ENCODE data around the gene CLSTN1. TPM values are rescaled to one million over a fixed set of nuclear protein-coding genes. Genes with fewer than 3 reads are reported as not detected.

CLSTN1 gene
- total and polyA plus RNA-seq, 10 donors = 28.8 to 70.7 (median 60.5) TPM

DNA sequence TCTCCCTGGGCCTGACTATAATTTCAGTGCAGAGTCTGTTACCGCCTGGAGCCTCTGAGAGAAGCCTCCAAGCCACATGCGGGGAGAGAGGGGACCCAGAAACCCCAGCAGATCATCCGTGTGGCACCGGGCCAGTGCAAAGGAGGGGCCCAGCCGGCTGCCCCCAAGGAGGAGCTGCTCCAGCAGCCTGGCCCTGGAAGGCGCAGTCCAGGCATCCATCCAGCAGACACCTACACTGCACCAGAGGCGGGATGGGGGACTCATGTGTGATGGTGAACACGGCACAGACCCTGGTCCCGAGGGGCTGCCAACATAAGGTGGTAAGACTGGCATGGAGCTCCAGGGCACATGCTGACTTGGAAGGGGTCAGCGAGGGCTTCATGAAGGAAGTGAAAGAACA is 39.6 kb upstream of the CLSTN1 start:
- intact Hi-C loops (cut with DNase I; ENCODE audit: low total_unique reads) = loop anchor here (10.0 kb wide), 2 partner anchors 139 to 239 kb away; no protein-coding TSS in a partner anchor
- peaks cover 0 to 13% (median 0%) of the 10 kb centered on the region in 7 donors for H3K27me3 ChIP-seq (replicated peaks in 1 of 7)
- TF ChIP-seq POLR2AphosphoS5 (IDR thresholded peaks at IDR 0.05) = no peak
- H3K4me3 ChIP-seq = no peak overlapping the region
- WGBS, 5 donors = 82 to 88% (median 85%) methylated on average over 10 of the region's 10 CpGs
- H3K27ac ChIP-seq = no peak overlapping the region
- peaks cover 21 to 69% (median 47%) of the 10 kb centered on the region in 6 donors for H3K4me1 ChIP-seq
- H3K9me3 ChIP-seq = no peaks in the 10 kb centered on the region
- DNase-seq = peak; percentile 56
- peaks cover 0 to 12% (median 0%) of the 10 kb centered on the region in 6 donors for H3K36me3 ChIP-seq

DNA sequence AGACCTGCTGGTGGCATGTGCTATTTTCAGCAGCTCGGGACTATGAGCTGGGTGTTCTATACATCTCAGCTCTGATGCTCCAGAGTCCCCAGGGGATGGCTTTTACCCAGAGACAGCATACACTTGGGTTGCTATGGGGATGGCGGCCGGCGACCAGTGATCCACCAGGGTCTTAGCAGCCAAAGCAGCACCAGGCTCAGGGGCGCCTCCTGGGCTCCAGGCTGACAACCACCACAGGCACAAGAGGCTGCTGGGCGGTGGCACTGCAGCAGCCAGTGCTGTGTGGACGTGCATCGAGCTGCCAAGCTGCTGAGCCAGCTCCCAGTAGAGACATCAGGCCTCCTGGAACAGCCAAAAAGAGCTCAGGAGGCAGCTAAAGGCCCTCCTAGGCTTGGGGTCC is 37.6 kb upstream of the CLSTN1 start:
- intact Hi-C loops (cut with DNase I; ENCODE audit: low total_unique reads) = loop anchor here (10.0 kb wide), 2 partner anchors 137 to 237 kb away; no protein-coding TSS in a partner anchor
- WGBS, 5 donors = 88 to 94% (median 90%) methylated on average over 1 to 8 of the region's 8 CpGs

DNA sequence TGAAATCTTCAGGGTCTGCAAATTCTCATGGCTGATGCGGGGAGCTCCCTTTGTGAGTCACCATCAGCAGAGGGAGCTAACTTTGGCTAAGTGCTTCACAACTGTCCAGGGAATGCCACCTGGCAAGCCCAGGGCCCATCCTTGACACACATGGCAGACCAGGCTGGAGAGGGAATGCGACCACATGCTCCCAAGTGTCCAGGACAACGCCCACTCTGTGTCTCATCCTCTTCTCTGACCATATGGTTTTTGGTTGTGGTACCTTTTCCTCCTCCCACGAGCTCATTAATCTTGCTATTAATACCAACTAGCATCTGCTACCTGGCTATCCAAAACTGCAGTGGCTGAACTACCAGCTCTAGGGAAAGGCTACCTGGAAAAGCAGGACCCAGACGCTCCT is 37.1 kb upstream of the CLSTN1 start:
- Histone ChIP-seq H3K4me3 (no peak overlapping the region), H3K36me3 (peaks cover 0 to 14% (median 0%) of the 10 kb centered on the region in 6 donors), H3K4me1 (peaks cover 4 to 45% (median 25%) of the 10 kb centered on the region in 6 donors), H3K27ac (no peak overlapping the region), H3K27me3 (replicated peaks in 1 of 7) (peaks cover 0 to 6% (median 0%) of the 10 kb centered on the region in 7 donors), H3K9me3 (no peaks in the 10 kb centered on the region)
- 85 to 94% (median 91%) methylated on average over 4 to 5 of the region's 5 CpGs for WGBS, 5 donors
- no peak for DNase-seq
- intact Hi-C loops (cut with DNase I; ENCODE audit: low total_unique reads) = loop anchor here (10.0 kb wide), 2 partner anchors 136 to 236 kb away; no protein-coding TSS in a partner anchor
- TF ChIP-seq POLR2A (IDR thresholded peaks at IDR 0.05) (no peak), POLR2AphosphoS5 (IDR thresholded peaks at IDR 0.05) (no peak)
- TF ChIP-seq, protein P1, sequence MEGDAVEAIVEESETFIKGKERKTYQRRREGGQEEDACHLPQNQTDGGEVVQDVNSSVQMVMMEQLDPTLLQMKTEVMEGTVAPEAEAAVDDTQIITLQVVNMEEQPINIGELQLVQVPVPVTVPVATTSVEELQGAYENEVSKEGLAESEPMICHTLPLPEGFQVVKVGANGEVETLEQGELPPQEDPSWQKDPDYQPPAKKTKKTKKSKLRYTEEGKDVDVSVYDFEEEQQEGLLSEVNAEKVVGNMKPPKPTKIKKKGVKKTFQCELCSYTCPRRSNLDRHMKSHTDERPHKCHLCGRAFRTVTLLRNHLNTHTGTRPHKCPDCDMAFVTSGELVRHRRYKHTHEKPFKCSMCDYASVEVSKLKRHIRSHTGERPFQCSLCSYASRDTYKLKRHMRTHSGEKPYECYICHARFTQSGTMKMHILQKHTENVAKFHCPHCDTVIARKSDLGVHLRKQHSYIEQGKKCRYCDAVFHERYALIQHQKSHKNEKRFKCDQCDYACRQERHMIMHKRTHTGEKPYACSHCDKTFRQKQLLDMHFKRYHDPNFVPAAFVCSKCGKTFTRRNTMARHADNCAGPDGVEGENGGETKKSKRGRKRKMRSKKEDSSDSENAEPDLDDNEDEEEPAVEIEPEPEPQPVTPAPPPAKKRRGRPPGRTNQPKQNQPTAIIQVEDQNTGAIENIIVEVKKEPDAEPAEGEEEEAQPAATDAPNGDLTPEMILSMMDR (IDR thresholded peaks at IDR 0.05 in 8 of 11, conservative IDR thresholded peaks at IDR 0.05 in 3 of 11) = no peak

More for the DNA sequence above, 37.6 kb upstream of the CLSTN1 start:
- DNase-seq = peak; percentile 67
- Histone ChIP-seq H3K27me3 (replicated peaks in 1 of 7) (peaks cover 0 to 6% (median 0%) of the 10 kb centered on the region in 7 donors), H3K36me3 (peaks cover 0 to 16% (median 0%) of the 10 kb centered on the region in 6 donors), H3K27ac (no peak overlapping the region), H3K4me1 (peaks cover 8 to 49% (median 30%) of the 10 kb centered on the region in 6 donors), H3K4me3 (no peak overlapping the region), H3K9me3 (no peaks in the 10 kb centered on the region)
- no peak for TF ChIP-seq POLR2AphosphoS5 (IDR thresholded peaks at IDR 0.05)
- TF ChIP-seq, protein P1 (IDR thresholded peaks at IDR 0.05 in 8 of 11, conservative IDR thresholded peaks at IDR 0.05 in 3 of 11) = no peak
- no peak for TF ChIP-seq POLR2A (IDR thresholded peaks at IDR 0.05)

DNA sequence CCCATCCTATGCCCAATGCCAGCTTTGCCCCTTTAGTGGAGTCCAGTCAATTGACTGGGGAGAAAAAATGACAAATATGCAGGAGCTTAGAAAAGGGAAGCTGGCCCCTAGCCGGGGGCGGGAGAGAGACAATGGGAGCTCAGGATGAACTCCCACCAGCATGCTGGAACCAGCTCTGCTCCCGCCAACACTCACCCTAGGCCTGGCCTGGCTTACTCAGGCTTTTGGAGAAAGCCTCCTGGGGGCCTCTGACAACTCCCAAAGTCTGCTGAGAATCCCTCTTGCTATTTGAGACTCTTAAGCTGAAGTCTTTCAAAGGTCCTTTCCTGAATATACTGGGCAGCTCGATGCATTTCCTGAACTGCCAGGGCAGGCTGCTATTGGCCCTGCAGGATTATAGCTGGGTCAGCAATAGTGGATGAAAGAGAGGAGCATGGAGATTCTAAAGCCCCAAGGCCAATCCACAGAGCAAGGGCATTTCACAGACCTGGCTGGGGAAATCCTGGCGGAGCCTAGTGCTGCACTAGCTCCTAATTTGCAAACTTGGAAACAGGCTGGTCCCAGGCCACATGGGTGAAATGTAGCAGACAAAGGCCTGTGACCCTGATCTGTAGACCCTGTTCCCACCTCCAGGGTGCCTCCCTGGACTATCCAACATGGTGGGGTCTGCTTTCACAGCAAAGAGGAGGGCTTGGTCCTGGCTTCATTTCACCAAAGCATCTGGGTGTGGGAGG is 35.7 kb upstream of the CLSTN1 start:
- intact Hi-C loops (cut with DNase I; ENCODE audit: low total_unique reads) = loop anchor here (10.0 kb wide), 2 partner anchors 135 to 235 kb away; no protein-coding TSS in a partner anchor
- Histone ChIP-seq H3K36me3 (peaks cover 0 to 11% (median 0%) of the 10 kb centered on the region in 6 donors), H3K27ac (no peak overlapping the region), H3K4me1 (peaks cover 4 to 30% (median 18%) of the 10 kb centered on the region in 6 donors), H3K27me3 (replicated peaks in 1 of 7) (peaks cover 0 to 6% (median 0%) of the 10 kb centered on the region in 7 donors), H3K9me3 (peaks cover 0 to under 1% (median 0%) of the 10 kb centered on the region in 8 donors), H3K4me3 (no peak overlapping the region)
- TF ChIP-seq POLR2AphosphoS5 (IDR thresholded peaks at IDR 0.05) (peak in 1 of 3 donors; percentile 24), POLR2A (IDR thresholded peaks at IDR 0.05) (no peak)
- TF ChIP-seq, protein P1 (IDR thresholded peaks at IDR 0.05 in 8 of 11, conservative IDR thresholded peaks at IDR 0.05 in 3 of 11) = no peak
- WGBS, 5 donors = 57 to 67% (median 63%) methylated on average over 4 to 5 of the region's 5 CpGs
- no peak for DNase-seq

Measured in spleen (tissue), 11 donors.